ENCODE results near the gene DYSF.

The DYSF gene

DNA sequence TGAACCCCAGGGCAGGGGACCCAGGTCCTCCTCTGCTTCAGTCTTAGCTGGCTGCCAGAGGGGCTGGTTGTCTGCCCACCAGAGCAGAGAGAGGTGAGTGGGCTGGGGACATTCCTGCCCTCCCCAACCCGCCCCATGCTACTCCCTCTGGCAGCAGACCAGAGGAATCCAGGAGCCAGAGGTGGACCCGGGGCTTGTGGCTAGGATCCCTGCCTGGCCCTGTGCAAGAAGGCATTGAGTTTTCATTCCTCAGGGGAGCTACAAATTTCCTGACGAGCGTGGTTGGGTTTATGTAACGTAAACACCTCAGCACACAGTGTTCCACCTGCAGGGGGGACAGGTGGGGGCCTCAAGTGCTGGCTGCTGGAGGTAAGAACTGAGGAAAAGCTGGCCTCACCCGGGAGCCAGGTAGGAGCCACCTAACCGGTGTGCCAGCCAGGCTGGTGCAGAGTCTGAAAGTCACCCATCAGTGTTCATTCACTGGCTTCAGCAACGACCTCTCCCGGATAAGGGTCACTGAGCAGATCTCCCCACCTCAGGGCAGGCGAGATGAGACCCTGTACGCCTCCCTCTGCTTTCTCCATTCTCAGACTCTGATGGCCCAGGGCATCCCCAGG is 246.8 kb downstream of the DYSF start:
- Histone ChIP-seq H3K4me2 (no peak overlapping the region), H4K20me1 (ENCODE audit: insufficient read depth) (no peaks in the 10 kb centered on the region), H3K79me2 (ENCODE audit: insufficient read depth, low read depth) (no peaks in the 10 kb centered on the region), H3K36me3 (ENCODE audit: insufficient read depth) (no peaks in the 10 kb centered on the region), H3K9ac (no peak overlapping the region), H3K27me3 (ENCODE audit: insufficient read depth, low read depth) (no peaks in the 10 kb centered on the region), H3K4me1 (ENCODE audit: low read depth, poor library complexity, severe bottlenecking) (no peaks in the 10 kb centered on the region), H2AFZ (ENCODE audit: low read depth) (no peak overlapping the region), H3K27ac (no peak overlapping the region), H3K4me3 (IDR thresholded peaks at IDR 0.05; ENCODE audit: insufficient read depth, low read depth, low read length) (no peak overlapping the region)
- TF ChIP-seq CTCF (conservative IDR thresholded peaks at IDR 0.05; ENCODE audit: low read depth, low read length), result no peak

DNA sequence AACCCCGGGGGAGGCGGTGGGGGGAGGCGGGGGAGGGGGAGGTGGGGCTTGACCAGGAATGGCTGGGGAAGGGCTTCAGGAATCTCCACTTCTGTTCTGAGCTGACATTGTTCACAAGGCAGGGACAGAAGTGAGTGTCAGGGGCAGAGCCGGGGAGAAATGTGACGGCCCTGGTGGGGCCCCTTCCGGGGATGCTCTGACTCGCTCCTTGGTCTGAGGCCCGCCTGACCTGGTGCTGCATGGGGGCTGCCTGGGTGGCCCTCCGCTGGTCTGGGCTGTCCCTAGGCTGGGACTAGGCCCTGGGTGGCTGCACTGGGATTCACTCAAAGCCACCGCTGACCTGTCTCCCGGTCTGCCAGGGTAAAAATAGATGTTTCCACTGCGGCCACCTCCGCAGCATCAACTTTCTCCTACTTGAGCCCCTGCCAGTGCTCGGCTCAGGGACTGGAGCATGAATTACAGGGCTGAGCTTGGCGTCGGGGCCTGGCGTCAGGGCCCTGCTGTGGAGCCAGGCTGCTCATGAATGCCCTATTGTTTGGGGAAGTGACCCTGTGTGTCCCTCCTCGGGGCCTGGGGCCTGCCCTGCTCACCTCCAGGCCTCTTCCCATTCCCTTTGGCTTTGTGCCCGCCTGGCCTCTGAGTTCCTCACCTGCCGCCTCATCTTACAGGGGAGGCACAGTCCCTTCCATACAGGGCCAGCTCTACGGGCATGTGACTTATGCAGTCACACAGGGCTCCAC is 247.5 kb downstream of the DYSF start:
- TF ChIP-seq CTCF (conservative IDR thresholded peaks at IDR 0.05; ENCODE audit: low read depth, low read length), result no peak
- Histone ChIP-seq H3K27ac (no peak overlapping the region), H3K36me3 (ENCODE audit: insufficient read depth) (no peaks in the 10 kb centered on the region), H3K27me3 (ENCODE audit: insufficient read depth, low read depth) (no peaks in the 10 kb centered on the region), H2AFZ (ENCODE audit: low read depth) (no peak overlapping the region), H4K20me1 (ENCODE audit: insufficient read depth) (no peaks in the 10 kb centered on the region), H3K4me1 (ENCODE audit: low read depth, poor library complexity, severe bottlenecking) (no peaks in the 10 kb centered on the region), H3K4me3 (IDR thresholded peaks at IDR 0.05; ENCODE audit: insufficient read depth, low read depth, low read length) (no peak overlapping the region), H3K4me2 (no peak overlapping the region), H3K9ac (no peak overlapping the region), H3K79me2 (ENCODE audit: insufficient read depth, low read depth) (no peaks in the 10 kb centered on the region)

GRCh38 chr2:71702071-71702970 is 249.0 kb downstream of the DYSF start:
- H4K20me1 ChIP-seq (ENCODE audit: insufficient read depth), result no peaks in the 10 kb centered on the region
- H2AFZ ChIP-seq (ENCODE audit: low read depth), result no peak overlapping the region
- H3K36me3 ChIP-seq (ENCODE audit: insufficient read depth), result no peaks in the 10 kb centered on the region
- H3K27ac ChIP-seq, result no peak overlapping the region
- no peak overlapping the region for H3K4me2 ChIP-seq
- no peak overlapping the region for H3K4me3 ChIP-seq (IDR thresholded peaks at IDR 0.05; ENCODE audit: insufficient read depth, low read depth, low read length)
- no peaks in the 10 kb centered on the region for H3K79me2 ChIP-seq (ENCODE audit: insufficient read depth, low read depth)
- no peak overlapping the region for H3K9ac ChIP-seq
- H3K4me1 ChIP-seq (ENCODE audit: low read depth, poor library complexity, severe bottlenecking), result no peaks in the 10 kb centered on the region
- no peak for TF ChIP-seq CTCF (conservative IDR thresholded peaks at IDR 0.05; ENCODE audit: low read depth, low read length)
- H3K27me3 ChIP-seq (ENCODE audit: insufficient read depth, low read depth), result no peaks in the 10 kb centered on the region

- Histone ChIP-seq H3K4me3 (IDR thresholded peaks at IDR 0.05; ENCODE audit: insufficient read depth, low read depth, low read length) (no peak overlapping the region), H2AFZ (ENCODE audit: low read depth) (no peak overlapping the region), H3K27ac (no peak overlapping the region), H3K36me3 (ENCODE audit: insufficient read depth) (no peaks in the 10 kb centered on the region), H4K20me1 (ENCODE audit: insufficient read depth) (no peaks in the 10 kb centered on the region), H3K4me2 (no peak overlapping the region), H3K79me2 (ENCODE audit: insufficient read depth, low read depth) (no peaks in the 10 kb centered on the region), H3K27me3 (ENCODE audit: insufficient read depth, low read depth) (no peaks in the 10 kb centered on the region), H3K4me1 (ENCODE audit: low read depth, poor library complexity, severe bottlenecking) (no peaks in the 10 kb centered on the region), H3K9ac (no peak overlapping the region)
- no peak for TF ChIP-seq CTCF (conservative IDR thresholded peaks at IDR 0.05; ENCODE audit: low read depth, low read length)
These were observed 249.9 kb downstream of the DYSF start for GRCh38 chr2:71702971-71703898.
